HepG2 (cell line): ENCODE results near the gene KANSL1L. TPM values are rescaled to one million over a fixed set of nuclear protein-coding genes. Genes with fewer than 3 reads are reported as not detected.

ENCODE experiments used
- DPF2 ChIP-seq: sonication (generic); formaldehyde crosslinking; IDR thresholded peaks from 2 replicates; pipeline ENCODE4 v1.4.0; 2020; ENCODE audit warnings: mild to moderate bottlenecking, low read depth, missing genetic modification reagents, borderline replicate concordance
- EHMT2 ChIP-seq: fragments of 200-600 bp; sonication (generic); IDR thresholded peaks from 2 replicates; pipeline ENCODE4 v1.7.0; 2017; ENCODE audit warnings: antibody characterized with exemption, low read depth, low read length, borderline replicate concordance
- FOXJ3 ChIP-seq: sonication (generic); formaldehyde crosslinking; IDR thresholded peaks from 2 replicates; pipeline ENCODE4 v1.4.0; 2020; ENCODE audit warnings: missing genetic modification reagents, mild to moderate bottlenecking, borderline replicate concordance
- LCORL ChIP-seq, 2 experiments: fragments of 450-650 bp in 1 of 2; sonication (generic) in 1 of 2; formaldehyde crosslinking in 1 of 2; IDR thresholded peaks; 2 replicates each; pipeline versions ENCODE4 v1.5.0 to v1.6.1; 2017 to 2020; ENCODE audit warnings: antibody characterized with exemption in 1 of 2, missing genetic modification reagents in 1 of 2
- SP140L ChIP-seq: sonication (generic); formaldehyde crosslinking; IDR thresholded peaks from 2 replicates; pipeline ENCODE4 v1.4.0; 2020; ENCODE audit warnings: missing genetic modification reagents, borderline replicate concordance
- TBX3 ChIP-seq: fragments of 450-650 bp; IDR thresholded peaks from 2 replicates; pipeline ENCODE4 v1.6.1; 2017; ENCODE audit warnings: antibody characterized with exemption, mild to moderate bottlenecking, inconsistent platforms, borderline replicate concordance
- ZBTB7B ChIP-seq: sonication (generic); formaldehyde crosslinking; IDR thresholded peaks from 2 replicates; pipeline ENCODE4 v1.4.0; 2020; ENCODE audit warnings: missing genetic modification reagents
- ZNF318 ChIP-seq: sonication (generic); formaldehyde crosslinking; IDR thresholded peaks from 2 replicates; pipeline ENCODE4 v1.4.0; 2020; ENCODE audit warnings: mild to moderate bottlenecking, missing genetic modification reagents
- ZNF343 ChIP-seq: sonication (generic); formaldehyde crosslinking; IDR thresholded peaks from 2 replicates; pipeline ENCODE4 v1.4.0; 2020; ENCODE audit warnings: mild to moderate bottlenecking, missing genetic modification reagents
- ZNF776 ChIP-seq: sonication (generic); formaldehyde crosslinking; IDR thresholded peaks from 2 replicates; pipeline ENCODE4 v1.4.0; 2020; ENCODE audit warnings: mild to moderate bottlenecking, missing genetic modification reagents
- ZNF780A ChIP-seq: sonication (generic); formaldehyde crosslinking; IDR thresholded peaks from 2 replicates; pipeline ENCODE4 v1.8.0; 2022; ENCODE audit warnings: mild to moderate bottlenecking, missing genetic modification reagents, moderate library complexity
- polyA plus RNA-seq, 8 experiments: library from polyadenylated mRNA; depleted of rRNA in 3 of 8; stranded (reverse) in 7 of 8; unstranded in 1 of 8; fragments of >200 nt; fragmentation: Illumina TruSeq in 4 of 8; extraction: Trizol in 4 of 8; gene quantifications; 2 replicates each; pipeline versions ENCODE4 v1.2.1 to v1.2.3, GENCODE V29; 2011 to 2016; ENCODE audit warnings: low read depth in 4 of 8, missing spikeins in 1 of 8, mixed read lengths in 1 of 8; ENCODE audit not compliant: insufficient read depth in 1 of 8
- total RNA-seq, 5 experiments: library from RNA; depleted of rRNA; stranded (reverse); fragments of >200 nt; fragmentation: Illumina TruSeq; extraction: Trizol; gene quantifications; 2 replicates each; pipeline ENCODE4 v1.2.3, GENCODE V29; 2016; ENCODE audit warnings: low read depth in 1 of 5

KANSL1L gene
- total and polyA plus RNA-seq, 2 of the 13 experiments (the other 11 are each of a cell fraction or from before 2014, with no cell fraction given): 5.4 to 10.3 TPM

GRCh38 chr2:209990838-209991237 lies 180.4 kb downstream of the KANSL1L start (continued):
- no peak for TF ChIP-seq TBX3
- no peak for TF ChIP-seq EHMT2
- no peak for TF ChIP-seq DPF2 (CRISPR knock-in tag)
- no peak for TF ChIP-seq ZNF780A (CRISPR knock-in tag)
- no peak for TF ChIP-seq LCORL (IDR thresholded peaks at IDR 0.05)
- TF ChIP-seq LCORL (CRISPR knock-in tag; IDR thresholded peaks at IDR 0.05): no peak
- no peak for TF ChIP-seq ZNF776 (CRISPR knock-in tag)
- TF ChIP-seq ZNF343 (CRISPR knock-in tag): no peak
- no peak for TF ChIP-seq FOXJ3 (CRISPR knock-in tag)
- TF ChIP-seq SP140L: no peak
- TF ChIP-seq ZNF318 (CRISPR knock-in tag): no peak
- TF ChIP-seq ZBTB7B: no peak
- TF ChIP-seq, all 625 proteins: peak for 0
